Stimulated activated CD4-positive, alpha-beta T cell treated with anti-CD3 and anti-CD28 coated beads, TNF-alpha, amount 100 ng/mL, for 24 hours (primary cell): ENCODE data around the gene TRAPPC10.

Experiments used
- DNase-seq, 3 experiments: peaks; one replicate each; pipeline ENCODE4 v3.0.0-alpha.2; 2020; ENCODE audit warnings: low read depth in 3 of 3

The TRAPPC10 gene

DNA sequence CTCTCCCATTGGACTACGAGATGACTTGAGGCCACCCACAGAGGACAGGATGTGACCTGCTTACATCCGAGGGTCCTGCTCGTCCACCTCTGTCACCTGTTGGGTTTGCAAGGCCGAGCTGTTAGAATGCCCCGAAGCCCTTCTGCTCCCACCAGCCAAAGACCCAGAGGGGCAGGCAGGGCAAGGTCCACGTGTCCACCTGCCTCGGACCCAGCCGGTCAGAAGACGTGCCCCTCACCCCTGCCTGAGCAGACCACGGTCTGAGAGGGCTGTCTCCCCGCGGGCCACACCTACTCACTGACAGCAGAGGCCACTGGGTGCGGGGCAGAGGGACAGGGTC is 30.3 kb upstream of the TRAPPC10 start:
- DNase-seq: no peak

DNA sequence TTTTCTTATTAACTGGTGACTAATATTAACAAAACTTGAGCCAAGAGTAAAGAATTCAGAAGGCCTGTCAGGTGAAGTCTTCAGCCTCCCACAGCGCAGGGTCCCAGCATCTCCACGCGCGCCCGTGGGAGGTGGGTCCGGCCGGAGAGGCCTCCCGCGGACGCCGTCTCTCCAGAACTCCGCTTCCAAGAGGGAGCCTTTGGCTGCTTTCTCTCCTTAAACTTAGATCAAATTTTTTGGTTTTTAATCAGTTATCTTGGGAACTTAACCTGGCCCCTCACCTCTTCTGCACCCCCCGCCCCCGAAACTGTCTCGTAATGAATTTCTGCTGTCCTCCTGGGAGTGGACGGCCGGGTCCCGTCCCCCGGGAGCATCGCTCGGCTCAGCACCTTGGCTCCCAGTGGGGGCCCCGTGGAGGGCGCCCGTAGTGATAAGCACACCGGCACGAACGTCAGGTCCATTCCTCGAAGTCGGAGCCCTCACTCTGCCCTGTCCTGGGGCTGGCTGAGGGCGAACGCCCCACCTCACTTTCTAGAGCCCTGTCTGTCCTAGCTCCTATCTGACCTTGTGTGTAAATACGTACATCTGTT is 29.5 kb upstream of the TRAPPC10 start:
- DNase-seq: no peak

DNA sequence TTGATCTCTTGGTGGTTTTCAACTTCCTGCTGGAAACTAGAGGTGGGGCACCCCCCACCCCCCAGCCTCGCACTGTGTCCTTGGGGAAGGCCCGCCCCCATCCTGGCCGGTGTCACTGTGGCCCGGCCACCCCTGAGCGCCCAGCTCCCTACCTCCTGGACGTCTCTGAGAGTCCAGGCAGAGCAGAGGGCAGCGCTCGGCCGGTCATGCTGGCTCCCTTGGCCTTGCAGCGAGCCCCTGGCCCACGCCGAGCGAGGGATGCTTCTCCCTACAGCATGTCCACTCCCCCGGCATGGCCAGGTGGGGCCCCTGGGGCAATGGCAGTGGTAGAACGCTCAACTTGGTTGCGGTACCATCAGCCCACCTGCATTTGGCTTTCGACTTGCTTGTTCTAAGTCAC is 28.7 kb upstream of the TRAPPC10 start:
- no peak for DNase-seq

DNA sequence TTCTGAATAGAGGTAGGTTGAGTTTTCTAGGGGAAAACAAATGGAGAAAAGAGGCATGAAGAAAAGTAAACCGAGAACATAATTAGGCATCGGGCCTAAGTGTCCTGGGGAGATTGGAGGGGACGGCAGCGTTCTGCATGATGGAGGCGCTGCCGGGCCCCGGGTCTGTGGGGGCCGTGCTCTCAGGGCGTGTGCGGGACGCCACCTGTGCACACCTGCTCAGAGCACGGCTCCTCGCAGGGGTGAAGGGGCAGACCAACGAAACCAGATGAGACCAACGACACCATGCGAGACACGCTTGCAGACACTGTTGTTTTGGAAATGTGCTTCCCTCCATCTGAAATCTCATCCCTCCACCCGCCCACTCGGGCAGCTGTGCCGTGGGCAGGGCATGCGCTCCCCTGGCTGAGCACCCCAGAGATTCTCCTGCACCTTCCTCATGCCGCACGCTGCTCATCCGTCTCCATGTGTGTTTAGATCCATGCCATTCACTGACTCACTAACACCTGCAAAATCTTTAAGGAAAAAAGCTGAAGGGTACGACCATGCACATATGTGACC is 28.2 kb upstream of the TRAPPC10 start:
- no peak for DNase-seq

DNA sequence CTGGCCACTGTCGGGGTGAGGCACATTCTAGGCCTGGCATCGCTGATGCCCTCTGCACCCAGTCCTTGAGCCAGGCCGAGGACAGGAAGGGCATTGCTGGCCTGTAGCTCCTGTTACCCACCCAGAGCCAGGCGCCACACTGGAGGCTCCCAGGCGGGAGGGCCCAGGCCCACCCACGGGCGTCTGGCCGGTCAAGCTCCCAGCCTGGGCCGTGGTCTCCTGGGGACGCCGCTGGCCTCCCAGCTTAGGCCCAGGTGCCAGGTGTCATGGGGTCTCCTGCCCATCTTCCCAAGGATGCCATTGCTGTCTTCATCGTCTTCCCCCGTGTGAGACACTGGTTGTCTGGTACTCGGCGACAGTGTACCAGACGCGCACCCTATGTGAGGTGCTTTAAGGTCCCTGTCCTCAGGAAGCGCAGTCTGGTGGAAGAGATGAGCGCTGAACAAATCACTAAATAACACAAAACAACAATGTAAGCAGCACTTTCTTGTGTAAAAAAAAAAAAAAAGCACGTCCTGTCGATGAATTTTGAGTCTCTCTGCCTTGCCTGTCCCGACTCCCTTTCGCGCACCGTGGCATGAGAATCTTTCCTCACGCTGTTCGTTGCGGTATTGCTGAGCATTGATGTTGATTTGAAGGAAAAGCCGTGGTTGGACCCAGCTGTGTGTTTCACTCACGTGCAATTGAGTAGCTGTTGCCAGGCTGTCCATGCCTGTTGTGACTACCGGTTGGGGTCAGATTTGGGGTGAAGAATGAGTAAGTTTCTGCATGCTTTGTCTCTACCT is 27.0 kb upstream of the TRAPPC10 start:
- DNase-seq: no peak

DNA sequence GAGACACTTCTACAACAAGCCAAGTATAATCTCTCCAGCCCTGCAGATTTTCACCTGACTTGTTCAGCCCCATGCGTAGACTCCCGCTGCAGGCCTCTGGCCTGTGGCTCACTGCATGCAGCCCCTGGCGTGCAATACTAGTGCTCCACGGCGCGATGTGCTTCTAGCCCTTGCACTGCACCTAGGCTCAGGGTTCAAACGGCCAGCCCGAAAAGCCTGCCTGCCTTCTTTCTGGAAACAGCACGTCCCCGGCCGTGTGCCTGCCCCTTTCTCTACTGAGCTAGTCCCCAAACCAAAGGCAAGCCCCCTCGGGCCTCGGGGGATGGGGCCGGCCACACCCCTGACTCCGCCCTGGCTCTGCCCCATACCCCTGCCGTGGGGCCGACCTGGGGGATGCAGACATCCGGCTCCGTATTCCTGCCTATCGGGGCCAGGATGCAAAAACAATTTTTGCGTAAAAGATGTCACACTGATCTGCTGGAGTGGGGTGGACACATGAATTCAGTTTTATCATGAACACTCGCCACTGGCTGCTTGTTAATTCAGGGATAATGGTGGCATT is 26.3 kb upstream of the TRAPPC10 start:
- DNase-seq: no peak

DNA sequence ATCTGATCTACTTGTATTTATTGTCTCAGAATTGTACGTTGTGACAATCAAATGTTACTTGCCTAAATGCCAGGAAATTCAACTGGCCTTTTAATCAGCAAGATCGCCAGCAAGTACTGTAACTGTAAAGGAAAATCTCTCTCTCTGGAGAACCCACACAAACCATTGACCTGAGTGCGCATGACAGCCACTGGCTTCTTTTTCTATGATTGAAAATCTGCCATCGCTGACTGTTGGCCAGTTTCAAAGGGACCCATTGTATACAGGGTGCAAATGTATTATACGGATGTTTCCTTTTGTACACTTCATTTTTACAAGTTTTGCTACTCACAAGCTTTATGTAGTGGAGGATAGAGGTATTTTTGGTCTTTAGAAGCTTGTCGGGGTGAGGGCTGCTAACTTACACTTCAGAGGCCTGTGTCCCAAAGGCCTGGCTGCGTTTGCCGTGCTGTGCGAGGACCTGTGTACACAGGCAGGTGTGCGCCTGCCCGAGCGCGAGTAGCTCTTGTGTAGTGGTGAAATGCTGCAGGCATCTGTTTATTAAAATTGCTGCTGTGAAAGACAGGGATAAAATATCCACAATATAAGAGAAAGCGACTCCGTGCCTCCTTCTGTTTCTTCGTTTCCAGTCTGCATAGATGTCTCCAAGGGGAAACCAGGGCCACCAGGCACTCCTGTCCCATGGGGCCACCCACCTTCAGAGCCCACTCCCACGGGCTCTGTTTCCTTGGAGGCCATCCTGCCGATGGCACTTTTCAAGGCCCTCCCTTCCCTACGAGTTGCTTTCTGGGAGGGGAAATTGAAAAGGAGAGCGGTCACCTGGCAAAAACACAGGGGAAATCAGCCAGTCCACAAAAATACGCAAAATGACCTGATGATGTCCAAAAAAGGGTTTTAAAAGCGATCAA is 25.3 kb upstream of the TRAPPC10 start:
- no peak for DNase-seq

DNA sequence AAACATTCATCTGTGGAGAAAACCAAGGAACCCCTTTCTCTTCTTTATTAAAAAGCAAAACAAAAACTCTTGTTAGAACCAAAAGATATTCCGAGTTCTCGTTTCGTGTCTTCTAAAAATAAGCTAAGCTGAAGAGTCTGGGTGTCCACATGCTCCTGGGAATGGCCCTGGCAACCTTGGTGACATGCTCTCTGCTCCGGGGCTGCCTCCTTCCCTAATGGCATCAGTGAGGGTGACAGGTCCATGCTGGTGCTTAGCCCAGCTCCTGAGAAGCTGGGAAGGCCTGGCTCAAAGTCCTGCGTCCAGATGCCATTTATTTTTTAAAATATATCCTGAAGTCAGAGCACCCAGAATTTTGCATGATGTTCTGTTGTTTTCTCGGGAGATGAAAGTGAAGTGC is 24.6 kb upstream of the TRAPPC10 start:
- DNase-seq: no peak

DNA sequence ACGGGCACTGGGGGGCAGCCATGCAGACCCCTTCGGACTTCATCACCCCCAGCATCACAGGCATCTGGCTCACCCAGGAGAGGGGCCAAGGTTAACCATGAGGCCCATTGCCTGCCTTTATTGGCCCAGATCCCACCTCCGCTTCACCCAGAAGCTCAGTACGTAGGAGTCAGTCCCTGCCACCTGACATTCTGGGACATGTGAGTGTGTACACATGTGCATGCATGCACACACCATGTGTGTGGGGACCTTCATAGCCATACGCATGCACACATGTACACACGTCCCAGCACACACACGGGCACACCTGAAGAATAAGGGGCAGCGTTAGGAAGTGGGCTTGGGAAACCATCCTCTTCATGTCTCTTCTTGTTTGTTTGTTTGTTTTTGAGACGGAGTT is 24.1 kb upstream of the TRAPPC10 start:
- no peak for DNase-seq

DNA sequence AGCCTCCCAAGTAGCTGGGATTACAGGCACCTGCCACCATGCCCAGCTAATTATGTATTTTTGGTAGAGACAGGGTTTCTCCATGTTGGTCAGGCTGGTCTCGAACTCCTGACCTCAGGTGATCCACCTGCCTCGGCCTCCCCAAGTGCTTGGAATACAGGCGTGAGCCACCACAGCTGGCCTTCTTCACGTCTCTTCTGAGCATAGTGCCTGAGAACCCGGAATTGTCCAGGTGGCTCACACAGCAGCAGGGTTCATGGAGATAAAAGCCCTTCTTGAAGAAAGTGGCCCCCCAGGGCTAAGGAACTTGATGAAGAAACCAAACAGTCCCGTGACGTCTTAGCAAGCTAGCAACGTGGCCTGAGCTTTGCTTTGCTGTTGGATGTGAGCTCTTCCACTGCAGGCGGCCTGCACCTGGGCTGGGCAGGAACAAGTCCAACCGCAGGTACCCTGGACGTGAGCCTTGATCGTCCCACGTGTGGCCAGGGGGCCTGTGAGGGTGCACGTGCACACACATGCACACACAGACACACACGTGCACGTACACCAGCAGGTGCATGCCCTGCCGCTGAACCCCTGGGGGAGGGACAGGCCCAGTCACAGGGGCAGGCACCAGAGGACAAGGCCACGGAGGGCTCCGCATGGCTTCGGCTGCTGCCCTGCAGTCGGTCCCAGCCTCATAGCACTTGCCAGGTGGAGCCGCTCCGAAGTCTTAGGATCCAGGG is 23.4 kb upstream of the TRAPPC10 start:
- no peak for DNase-seq

DNA sequence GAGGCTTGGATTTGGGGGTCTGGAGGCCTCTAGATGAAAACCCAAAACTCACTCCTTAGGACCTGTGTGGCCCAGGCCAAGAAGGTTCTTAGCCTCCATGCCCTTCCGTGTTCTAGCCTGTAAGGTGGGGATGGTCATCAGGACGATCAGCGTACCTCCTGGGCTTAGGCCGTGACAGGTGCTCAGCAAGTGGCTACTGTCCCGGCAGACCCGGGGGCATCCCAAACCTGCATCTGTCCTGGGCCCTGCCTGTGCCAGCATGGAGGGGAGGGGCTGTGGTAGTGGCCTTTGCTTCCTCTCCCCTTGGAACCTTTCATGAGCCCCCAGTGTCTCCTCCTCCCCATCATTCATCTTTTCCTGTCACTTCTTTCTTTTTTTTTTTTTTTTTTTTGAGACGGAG is 22.7 kb upstream of the TRAPPC10 start:
- no peak for DNase-seq

DNA sequence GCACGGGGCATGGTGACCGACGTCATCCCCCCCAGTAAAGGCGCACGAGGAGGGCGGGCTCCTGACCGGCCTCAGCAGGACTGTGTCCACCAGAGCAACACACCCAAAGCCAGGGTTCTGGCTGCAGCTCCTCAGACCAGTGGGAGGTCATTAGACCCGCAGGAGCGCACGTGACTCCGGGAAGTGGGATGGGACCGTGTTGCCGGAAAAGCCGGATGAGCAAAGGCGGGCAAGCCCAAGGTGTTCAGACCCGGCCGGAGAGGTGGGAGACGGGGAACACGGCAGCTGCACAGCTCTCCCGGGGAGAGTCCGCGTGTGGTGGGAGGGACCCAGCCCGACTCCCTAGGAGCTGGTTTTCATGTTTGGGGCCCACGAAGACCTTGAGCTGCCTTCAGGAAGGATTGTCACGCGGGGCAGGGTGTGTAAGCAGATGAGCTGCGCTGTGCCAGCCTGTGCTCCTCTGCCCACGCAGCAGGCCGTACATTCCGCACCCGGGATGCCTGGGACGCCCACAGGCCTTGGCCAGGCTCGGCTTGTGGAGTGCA is 20.6 kb upstream of the TRAPPC10 start:
- DNase-seq: no peak

DNA sequence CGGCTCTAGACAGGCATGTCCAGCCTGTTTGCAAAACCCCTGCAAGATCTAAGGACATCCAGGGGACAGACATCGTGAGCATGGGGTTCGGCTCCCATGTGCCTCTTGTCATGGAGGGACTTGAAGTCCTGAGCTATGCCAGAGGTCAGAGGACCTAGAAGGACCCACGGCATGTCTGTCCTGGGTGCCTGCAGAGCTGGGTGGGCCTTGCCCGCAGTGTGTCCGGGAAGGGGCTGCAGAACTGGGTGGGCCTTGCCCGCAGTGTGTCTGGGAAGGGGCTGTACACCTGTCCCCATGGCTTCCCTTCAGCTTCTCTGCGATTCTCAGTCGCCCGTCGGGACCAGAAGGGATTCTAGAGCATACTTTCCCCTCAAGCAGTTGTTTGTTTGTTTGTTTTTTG is 20.0 kb upstream of the TRAPPC10 start:
- no peak for DNase-seq

DNA sequence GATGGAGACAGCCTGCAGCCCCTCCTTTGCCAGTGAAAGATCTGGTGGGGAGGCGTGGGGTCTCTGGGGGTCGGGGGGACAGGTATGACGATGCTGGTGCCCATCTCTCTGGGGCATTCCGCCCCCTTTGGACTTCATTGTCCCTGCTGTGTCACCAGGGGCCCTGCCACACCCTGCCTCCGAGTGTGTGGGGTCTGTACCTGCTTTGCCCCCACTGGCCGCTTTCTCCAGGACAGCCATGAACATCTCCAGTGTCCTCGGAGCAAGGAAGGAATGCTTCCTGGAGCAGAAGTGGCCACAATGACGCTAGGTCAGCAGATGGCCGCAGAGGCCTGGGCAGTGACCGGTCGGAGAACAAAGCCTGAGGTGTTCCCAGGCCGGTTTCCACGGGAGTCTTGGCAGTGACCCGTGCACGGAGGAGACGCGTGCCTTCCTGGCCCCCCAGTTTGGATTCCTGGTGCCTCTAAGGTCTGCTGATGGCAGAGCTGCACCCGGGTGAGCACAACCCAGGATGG is 18.6 kb upstream of the TRAPPC10 start:
- no peak for DNase-seq

DNA sequence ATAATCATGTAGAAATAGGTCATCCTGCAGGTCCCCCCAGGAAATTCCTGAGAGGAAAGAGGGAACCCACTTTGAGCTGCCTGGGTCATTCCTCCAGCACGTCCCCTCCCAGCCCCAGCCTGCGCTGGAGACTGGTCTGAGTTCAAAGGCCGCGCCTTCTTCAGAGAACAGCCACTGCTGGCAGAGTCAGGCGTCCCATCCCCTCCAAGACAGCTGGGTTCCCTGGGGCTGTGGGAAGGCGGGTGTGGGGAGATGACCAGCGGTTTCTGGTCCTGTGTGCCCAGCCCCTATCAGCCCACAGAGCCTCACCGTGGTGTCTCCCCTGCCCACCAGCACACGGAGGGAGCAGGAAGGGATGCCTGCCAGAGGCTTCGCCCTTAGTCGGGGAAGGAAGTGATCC is 18.0 kb upstream of the TRAPPC10 start:
- DNase-seq: no peak

DNA sequence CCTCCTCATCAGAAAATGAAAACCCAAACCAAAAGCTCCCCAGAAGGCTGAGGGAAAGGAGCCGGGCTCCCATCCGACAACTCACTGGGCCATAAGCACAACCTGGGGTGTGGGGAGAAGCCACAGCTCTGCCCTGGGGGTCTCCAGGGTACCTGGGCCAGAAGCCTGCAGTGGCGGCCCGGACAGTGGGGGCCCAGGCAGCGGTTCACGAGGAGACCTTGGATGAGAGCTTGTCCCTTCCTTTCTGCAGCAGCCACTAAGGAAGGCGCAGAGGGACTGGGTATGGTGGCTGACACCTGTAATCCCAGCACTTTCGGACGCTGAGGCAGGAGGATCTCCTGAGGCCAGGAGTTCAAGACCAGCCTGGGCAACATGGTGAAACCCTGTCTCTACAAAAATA is 17.5 kb upstream of the TRAPPC10 start:
- no peak for DNase-seq

DNA sequence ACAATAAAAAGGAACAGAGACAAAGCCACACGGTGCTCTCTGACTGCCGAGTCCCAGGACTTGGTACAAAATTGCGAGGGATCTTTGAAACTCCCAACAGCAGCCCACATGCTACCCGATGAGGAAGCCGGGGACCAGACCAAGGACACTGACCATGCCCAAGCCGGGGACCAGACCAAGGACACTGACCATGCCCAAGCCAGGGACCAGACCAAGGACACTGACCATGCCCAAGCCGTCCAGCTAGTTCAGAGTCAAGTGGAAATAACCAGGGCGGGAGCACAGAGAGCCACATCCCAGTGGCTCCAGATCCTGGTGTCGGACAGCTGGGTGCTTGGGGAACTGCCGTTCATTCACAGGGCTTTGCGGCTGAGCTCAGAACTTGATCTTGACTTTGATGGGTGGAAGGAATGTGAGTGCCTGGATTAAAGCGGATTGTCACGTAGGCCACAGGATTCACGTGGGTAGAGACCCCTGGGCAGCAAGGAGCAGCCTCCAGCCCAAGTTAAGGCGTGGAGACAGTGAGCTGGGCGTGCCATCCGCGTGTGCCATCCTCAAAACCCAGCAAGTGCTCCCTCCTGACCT is 16.5 kb upstream of the TRAPPC10 start:
- DNase-seq: no peak

DNA sequence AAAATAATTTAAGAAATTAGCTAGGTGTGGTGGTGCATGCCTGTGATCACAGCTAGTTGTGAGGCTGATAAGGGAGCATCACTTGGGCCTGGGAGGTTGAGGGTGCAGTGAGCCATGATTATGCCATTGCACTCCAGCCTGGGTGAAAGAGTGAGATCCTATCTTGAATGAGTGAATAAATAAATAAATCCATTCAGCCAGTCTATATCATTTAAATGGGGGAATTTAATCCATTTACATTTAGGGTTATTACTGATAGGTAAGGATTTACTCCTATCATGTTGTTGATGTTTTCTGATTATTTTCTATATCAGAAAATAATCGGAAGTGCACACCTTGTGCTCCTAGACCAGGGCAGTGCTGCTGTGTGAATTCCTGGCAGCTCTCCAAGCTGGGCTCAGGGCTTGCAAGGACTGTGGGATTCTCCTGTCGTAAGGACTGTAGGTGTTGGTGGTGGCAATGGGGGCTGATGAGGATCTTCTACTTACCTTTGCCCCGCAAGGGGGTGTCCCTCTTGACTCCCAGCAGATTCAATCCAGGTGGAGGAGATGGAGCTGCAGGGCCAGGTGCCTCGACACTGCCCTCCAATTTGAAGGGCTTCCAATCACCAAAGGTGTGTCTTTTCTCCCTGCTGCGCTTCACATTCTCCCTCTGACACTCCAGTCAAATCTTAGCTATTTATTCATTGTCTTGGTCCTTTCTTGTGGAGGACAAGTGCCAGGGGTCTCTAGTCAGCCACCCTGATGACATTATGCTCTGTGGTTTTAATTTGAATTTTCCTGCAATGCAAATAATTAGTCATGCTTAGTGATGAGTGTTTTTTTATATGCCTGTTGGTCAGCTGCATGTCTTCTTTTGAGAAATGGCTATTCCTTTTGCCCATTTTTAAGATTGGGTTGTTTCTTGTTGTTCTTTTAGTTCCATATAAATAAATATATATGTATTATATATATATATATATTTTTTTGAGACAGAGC is 14.1 kb upstream of the TRAPPC10 start:
- DNase-seq: no peak

DNA sequence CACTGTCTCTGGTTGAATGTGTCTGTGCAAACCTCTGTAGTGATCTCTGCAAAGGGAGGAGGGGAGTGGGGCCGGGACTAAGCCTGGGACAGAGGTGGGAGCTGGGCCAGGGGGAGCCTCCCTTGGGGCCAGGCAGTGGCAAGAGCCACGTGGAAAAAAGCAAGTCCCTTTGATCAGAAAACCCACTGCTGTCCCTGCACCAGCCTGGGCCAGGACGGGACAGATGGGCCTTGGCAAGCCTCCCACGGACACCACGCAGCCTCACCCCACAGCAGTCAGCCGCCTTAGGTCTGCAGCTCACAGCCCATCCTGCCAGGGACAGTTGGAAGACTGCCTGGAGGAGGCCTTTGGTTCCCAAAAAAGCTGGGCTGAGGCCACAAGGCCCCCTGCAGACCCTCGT is 11.7 kb upstream of the TRAPPC10 start:
- DNase-seq: no peak
